ENCODE results near the gene TNIP2.

The TNIP2 gene

DNA sequence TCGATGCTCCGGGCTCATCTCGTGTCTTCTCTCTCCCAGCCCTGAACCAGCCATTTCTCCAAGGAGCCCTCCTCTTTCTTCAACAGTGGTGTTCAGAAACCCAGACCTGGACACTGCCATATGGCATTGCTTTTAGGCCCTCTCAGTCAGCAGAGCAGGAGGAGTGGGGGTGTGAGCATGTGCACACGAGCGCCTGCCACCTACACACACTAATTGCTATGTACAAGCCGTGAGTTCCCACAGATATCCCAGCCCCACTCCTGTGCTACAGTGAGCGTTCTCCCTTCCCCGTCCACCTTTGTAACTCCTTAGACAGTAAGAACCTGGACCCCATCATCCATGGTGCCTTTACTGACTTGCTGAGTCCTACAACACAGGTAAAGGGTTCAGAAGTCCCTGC lies 53.8 kb downstream of the TNIP2 start:
- DNase-seq (ENCODE audit: insufficient read length, low spot score) (no peak), FAIRE-seq (no peak)
- TF ChIP-seq, protein P1, sequence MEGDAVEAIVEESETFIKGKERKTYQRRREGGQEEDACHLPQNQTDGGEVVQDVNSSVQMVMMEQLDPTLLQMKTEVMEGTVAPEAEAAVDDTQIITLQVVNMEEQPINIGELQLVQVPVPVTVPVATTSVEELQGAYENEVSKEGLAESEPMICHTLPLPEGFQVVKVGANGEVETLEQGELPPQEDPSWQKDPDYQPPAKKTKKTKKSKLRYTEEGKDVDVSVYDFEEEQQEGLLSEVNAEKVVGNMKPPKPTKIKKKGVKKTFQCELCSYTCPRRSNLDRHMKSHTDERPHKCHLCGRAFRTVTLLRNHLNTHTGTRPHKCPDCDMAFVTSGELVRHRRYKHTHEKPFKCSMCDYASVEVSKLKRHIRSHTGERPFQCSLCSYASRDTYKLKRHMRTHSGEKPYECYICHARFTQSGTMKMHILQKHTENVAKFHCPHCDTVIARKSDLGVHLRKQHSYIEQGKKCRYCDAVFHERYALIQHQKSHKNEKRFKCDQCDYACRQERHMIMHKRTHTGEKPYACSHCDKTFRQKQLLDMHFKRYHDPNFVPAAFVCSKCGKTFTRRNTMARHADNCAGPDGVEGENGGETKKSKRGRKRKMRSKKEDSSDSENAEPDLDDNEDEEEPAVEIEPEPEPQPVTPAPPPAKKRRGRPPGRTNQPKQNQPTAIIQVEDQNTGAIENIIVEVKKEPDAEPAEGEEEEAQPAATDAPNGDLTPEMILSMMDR (IDR thresholded peaks at IDR 0.05; ENCODE audit: insufficient read depth, missing control alignments), result no peak

DNA sequence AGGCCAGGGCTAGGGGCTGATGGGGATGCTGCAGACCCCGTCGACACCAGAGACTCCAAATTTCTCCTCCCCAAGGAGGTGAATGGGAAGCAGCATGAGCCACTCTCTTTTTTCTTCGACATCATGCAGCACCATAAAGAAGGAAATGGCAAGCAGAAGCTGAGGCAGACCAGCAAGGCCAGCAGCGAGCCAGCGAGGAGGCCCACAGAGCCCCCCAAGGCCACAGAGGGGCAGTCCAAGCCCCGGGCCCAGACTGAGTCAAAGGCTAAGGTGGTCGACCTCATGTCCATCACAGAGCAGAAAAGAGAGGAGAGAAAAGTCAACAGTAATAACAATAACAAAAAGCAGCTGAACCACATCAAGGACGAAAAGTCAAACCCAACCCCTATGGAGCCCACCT lies 56.1 kb downstream of the TNIP2 start:
- TF ChIP-seq, protein P1 (IDR thresholded peaks at IDR 0.05; ENCODE audit: insufficient read depth, missing control alignments), result no peak
- DNase-seq (ENCODE audit: insufficient read length, low spot score), result no peak
- no peak for FAIRE-seq

DNA sequence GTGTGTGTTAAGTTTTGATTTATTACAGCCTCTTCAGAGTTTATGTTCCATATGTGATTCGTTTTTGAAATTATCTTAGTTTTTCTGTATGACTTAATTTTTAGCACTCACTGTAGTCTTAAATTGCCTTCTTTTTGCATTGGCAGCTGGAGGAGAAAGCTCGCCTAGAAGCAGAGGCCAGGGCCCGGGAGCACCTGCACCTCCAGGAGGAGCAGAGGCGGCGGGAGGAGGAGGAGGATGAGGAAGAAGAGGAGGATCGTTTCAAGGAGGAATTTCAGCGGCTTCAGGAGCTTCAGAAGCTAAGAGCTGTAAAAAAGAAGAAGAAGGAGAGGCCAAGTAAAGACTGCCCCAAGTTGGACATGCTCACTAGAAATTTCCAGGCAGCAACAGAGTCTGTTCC lies 56.6 kb downstream of the TNIP2 start:
- no peak for FAIRE-seq
- DNase-seq (ENCODE audit: insufficient read length, low spot score), result no peak
- TF ChIP-seq, protein P1 (IDR thresholded peaks at IDR 0.05; ENCODE audit: insufficient read depth, missing control alignments), result no peak

DNA sequence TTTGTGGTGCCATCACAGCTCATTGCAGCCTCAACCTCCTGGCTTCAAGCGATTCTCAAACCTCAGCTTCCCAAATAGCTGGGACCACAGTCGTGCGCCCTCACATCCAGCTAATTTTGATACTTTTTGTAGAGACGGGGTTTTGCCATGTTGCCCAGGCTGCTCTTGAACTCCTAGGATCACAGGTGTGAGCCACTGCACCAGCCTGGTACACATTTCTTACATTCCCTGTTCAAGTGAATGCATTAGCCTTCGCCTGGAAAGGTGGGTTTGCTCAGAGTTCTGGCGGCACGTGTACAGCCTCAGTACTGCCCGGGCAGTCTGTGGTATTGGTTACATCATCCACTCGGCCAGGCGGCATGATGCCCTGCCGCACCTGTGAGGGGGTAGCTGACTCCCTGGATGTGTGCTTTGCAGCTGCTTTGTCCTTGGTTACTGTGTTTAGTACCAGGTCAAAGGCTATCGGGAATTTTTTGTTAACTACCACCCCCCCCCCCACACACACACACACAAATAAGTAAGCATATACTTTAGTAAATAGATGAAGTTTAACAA lies 57.1 kb downstream of the TNIP2 start:
- TF ChIP-seq, protein P1 (IDR thresholded peaks at IDR 0.05; ENCODE audit: insufficient read depth, missing control alignments), result no peak
- no peak for FAIRE-seq
- DNase-seq (ENCODE audit: insufficient read length, low spot score), result no peak

DNA sequence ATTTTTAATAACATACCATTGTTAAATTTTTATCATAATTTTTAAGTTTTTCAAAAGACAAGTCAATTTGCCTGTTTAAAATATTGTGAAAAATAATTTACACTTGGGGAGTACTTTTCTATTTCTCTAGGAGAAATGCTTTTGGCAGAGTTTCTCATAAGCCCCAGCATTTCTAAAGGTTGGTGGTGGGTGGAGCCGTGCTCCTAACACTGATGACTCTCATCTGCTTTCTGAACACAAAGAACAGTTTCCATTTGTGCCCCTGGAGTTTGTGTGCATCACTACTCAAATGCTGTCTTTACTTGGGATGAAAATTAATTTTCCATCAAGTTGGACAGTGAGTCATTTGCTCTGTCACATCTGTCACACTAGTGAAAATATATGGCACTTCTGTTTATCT lies 57.6 kb downstream of the TNIP2 start:
- no peak for DNase-seq (ENCODE audit: insufficient read length, low spot score)
- TF ChIP-seq, protein P1 (IDR thresholded peaks at IDR 0.05; ENCODE audit: insufficient read depth, missing control alignments), result no peak
- FAIRE-seq, result no peak

DNA sequence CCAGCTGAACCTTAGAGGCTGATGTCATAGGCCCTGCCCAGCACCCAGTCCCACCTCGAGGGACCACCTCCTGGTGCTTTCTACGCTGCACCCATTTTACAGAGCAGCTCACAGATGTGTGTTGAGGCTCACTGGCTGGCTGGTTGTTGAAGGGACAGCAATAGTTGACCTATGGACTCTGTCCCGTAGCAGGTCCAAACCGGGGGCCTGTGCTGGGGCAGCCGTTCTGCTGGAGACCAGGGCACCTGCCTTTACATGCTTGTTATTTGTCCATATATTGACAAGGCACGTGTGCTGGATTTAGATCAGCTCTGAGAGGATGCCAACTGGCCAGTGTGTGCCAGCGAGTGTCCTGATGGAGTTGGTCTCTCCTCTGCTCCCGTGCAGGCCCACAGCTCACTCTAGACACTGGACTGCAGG lies 58.1 kb downstream of the TNIP2 start:
- TF ChIP-seq, protein P1 (IDR thresholded peaks at IDR 0.05; ENCODE audit: insufficient read depth, missing control alignments), result no peak
- DNase-seq (ENCODE audit: insufficient read length, low spot score), result no peak
- FAIRE-seq, result no peak

DNA sequence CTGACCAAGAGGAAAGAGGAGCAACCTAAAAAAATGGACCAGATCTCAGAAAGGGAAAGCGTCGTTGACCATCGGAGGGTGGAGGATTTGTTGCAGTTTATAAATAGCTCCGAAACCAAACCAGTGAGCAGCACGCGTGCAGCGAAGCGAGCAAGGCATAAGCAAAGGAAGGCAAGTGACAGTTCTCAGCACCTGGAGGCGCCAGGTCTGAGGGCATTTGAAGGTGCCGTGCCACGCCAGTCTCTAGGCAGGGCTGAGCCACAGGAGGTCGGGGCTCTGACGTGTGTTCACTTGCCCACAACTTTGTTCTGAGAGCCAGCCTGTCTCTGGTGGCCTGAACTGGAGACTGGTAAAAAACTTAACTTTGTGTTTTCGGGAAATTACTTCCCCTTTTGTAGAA lies 59.7 kb downstream of the TNIP2 start:
- FAIRE-seq (no peak), DNase-seq (ENCODE audit: insufficient read length, low spot score) (no peak)
- TF ChIP-seq, protein P1 (IDR thresholded peaks at IDR 0.05; ENCODE audit: insufficient read depth, missing control alignments), result no peak

All from D721Med (cell line).